Glutamatergic neuron (in vitro differentiated cells): ENCODE results near the gene MGRN1. TPM values are rescaled to one million over a fixed set of nuclear protein-coding genes. Genes with fewer than 3 reads are reported as not detected.

Source experiments
- DNase-seq: peaks from one replicate; pipeline ENCODE4 v3.0.0; 2022
- H3K27ac Mint-ChIP-seq: one replicate; pipeline ENCODE4 v1.8.0; 2020; ENCODE audit warnings: mild to moderate bottlenecking, mixed read lengths, inconsistent platforms; ENCODE audit not compliant: unreplicated experiment
- H3K27me3 Mint-ChIP-seq: one replicate; pipeline ENCODE4 v1.8.0; 2020; ENCODE audit warnings: mild to moderate bottlenecking, moderate library complexity, mixed read lengths, inconsistent platforms; ENCODE audit not compliant: unreplicated experiment
- H3K36me3 Mint-ChIP-seq: one replicate; pipeline ENCODE4 v1.8.0; 2020; ENCODE audit warnings: mild to moderate bottlenecking, mixed read lengths, inconsistent platforms; ENCODE audit not compliant: unreplicated experiment
- H3K4me1 Mint-ChIP-seq: one replicate; pipeline ENCODE4 v1.8.0; 2020; ENCODE audit warnings: mild to moderate bottlenecking, low read depth, mixed read lengths, inconsistent platforms; ENCODE audit not compliant: unreplicated experiment
- H3K4me3 Mint-ChIP-seq: one replicate; pipeline ENCODE4 v1.8.0; 2020; ENCODE audit warnings: mild to moderate bottlenecking, mixed read lengths, inconsistent platforms; ENCODE audit not compliant: unreplicated experiment
- H3K9me3 Mint-ChIP-seq: one replicate; pipeline ENCODE4 v1.8.0; 2020; ENCODE audit warnings: mild to moderate bottlenecking, moderate library complexity, mixed read lengths, inconsistent platforms; ENCODE audit not compliant: unreplicated experiment
- total RNA-seq: library from RNA; stranded (reverse); fragmentation: NEBNext Ultra II Directional; extraction: Animal tissue kit (Norgen Biotek cat#: 25700); gene quantifications from one replicate; pipeline ENCODE4 v1.2.1, GENCODE V29; 2021; ENCODE audit not compliant: unreplicated experiment
- TF ChIP-seq, protein P1 (sequence below): fragments of 200-600 bp; sonication (generic); IDR thresholded peaks from one replicate; pipeline ENCODE4 v1.5.0; 2021; ENCODE audit not compliant: partially characterized antibody, unreplicated experiment

The MGRN1 gene
- total RNA-seq, 1 donor from 2014 or later = 150 TPM

DNA sequence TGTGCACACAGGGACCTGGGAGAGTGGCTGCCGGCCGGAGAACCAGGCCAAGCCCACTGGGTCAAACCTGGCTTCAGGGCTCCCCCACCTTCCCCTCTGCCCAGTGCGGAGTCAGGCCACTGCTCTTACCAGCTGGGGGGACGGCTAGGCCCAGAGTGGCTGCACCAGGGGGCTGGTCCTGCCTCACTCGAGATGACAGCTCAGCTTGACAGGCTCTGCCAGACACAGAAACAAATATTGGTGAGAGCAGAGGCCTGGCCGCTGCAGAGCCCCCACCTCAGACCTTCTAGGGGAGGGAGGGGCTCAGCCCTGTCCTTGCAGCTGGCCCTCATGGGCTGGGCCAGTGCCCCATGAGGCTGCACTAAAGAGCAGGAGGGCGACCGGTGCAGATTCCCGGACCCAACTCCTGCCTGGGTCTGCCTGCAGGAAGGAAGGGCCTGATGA is 73.2 kb downstream of the MGRN1 start:
- Mint-ChIP-seq H3K27ac (no peak overlapping the region), H3K36me3 (peaks cover 7% of the 10 kb centered on the region), H3K4me1 (no peaks in the 10 kb centered on the region), H3K27me3 (peaks cover 10% of the 10 kb centered on the region), H3K9me3 (peaks cover 13% of the 10 kb centered on the region), H3K4me3 (no peak overlapping the region)
- no peak for DNase-seq
- TF ChIP-seq, protein P1, sequence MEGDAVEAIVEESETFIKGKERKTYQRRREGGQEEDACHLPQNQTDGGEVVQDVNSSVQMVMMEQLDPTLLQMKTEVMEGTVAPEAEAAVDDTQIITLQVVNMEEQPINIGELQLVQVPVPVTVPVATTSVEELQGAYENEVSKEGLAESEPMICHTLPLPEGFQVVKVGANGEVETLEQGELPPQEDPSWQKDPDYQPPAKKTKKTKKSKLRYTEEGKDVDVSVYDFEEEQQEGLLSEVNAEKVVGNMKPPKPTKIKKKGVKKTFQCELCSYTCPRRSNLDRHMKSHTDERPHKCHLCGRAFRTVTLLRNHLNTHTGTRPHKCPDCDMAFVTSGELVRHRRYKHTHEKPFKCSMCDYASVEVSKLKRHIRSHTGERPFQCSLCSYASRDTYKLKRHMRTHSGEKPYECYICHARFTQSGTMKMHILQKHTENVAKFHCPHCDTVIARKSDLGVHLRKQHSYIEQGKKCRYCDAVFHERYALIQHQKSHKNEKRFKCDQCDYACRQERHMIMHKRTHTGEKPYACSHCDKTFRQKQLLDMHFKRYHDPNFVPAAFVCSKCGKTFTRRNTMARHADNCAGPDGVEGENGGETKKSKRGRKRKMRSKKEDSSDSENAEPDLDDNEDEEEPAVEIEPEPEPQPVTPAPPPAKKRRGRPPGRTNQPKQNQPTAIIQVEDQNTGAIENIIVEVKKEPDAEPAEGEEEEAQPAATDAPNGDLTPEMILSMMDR = no peak

DNA sequence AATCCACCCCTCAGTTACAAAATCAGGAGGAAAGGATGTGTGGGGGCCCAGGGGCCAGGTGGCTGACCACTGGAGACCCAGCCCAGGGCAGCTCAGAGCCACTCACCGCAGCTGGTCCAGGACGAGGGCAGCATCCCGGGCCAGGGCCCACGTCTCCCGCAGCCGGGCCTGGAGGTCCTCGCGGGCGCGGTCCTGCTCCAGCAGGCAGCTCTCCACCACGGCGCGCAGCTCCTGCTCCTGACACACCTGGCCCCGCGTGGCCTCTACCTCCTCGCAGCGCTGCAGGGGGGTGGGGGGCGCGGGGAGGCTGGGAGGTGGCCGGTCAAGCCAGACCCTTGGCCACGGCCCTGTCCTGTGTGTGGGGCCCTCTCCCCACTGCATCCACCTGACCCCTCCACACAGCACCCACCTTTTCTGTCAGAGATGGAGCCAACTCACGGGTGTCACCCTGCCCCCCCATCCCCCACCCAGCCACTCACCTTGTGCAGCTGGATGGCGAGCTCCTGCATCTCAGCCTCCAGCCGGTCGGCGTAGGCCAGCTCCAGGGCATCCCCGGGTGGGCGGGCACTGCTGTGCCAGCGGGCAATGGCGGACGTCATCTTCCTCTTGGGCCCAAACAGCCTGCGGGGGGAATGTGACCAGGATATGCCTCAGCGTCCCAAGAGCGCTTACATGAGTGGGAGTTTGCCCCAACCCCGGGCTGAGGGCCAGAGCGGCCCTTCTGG is 73.9 kb downstream of the MGRN1 start:
- Mint-ChIP-seq H3K27ac (no peak overlapping the region), H3K9me3 (peaks cover 13% of the 10 kb centered on the region), H3K4me3 (no peak overlapping the region), H3K4me1 (no peaks in the 10 kb centered on the region), H3K36me3 (peaks cover 7% of the 10 kb centered on the region), H3K27me3 (peaks cover 10% of the 10 kb centered on the region)
- TF ChIP-seq, protein P1 = no peak
- no peak for DNase-seq

DNA sequence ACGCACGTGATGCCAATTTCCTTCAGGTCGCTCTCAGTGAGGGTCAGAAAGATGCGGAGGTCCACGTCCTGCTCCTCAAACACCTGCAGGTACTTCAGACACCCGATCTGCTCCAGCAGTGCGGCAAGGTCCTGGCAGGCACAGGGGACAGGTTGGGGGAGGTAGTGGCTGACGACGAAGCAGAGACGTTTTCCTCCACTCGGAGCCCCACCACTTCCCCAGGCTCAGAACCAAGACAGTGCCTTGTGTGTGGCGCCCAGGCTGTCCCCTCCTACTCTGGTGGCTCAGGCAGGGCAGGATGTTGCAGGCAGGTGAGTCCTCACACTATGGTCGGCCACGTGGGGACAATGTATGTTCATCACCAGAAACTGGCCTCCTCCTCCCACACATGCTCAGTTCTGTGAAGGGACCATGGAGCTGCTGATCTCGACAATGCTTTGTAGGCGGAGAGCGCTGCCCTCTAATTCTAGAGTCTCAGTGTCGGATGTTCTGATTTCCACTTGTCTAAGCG is 74.5 kb downstream of the MGRN1 start:
- Mint-ChIP-seq H3K4me3 (no peak overlapping the region), H3K4me1 (no peaks in the 10 kb centered on the region), H3K36me3 (peaks cover 7% of the 10 kb centered on the region), H3K27me3 (peaks cover 10% of the 10 kb centered on the region), H3K9me3 (peaks cover 13% of the 10 kb centered on the region), H3K27ac (no peak overlapping the region)
- DNase-seq = no peak
- TF ChIP-seq, protein P1 = no peak

DNA sequence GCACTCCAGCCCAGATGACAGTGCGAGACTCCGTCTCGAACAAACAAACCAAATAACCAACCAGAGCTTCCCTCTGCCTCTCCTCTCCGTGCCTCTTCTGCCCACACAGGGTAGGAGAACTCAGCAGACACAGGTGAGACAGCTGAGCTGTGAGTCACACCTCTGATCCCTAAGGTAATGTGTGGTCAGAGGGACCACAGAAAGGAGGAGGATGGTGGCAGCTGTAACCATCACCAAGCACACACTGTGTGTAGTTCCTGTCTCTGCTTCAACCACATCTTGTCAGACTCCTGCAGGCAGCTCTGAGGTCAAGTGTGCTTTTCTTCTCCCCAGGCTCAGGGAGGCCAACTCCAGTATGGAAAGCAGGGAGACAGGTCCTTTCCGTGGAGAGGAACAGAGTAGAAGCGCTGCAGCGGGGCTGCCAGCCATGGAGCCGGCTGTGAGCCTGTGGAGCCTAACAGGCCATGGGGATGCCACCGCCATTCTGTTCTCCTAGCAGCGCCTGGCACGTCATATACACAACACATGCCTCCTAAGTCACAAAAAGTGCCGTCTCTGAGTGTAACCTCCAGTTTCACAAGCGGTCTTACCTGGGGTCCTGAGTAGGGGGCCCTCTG is 75.9 kb downstream of the MGRN1 start:
- H3K4me1 Mint-ChIP-seq = peaks cover 2% of the 10 kb centered on the region

More for the DNA sequence above, 75.9 kb downstream of the MGRN1 start:
- H3K27me3 Mint-ChIP-seq = peaks cover 7% of the 10 kb centered on the region
- H3K4me3 Mint-ChIP-seq = no peak overlapping the region
- peaks cover 8% of the 10 kb centered on the region for H3K9me3 Mint-ChIP-seq
- DNase-seq = no peak
- peaks cover 7% of the 10 kb centered on the region for H3K36me3 Mint-ChIP-seq
- TF ChIP-seq, protein P1 = no peak
- H3K27ac Mint-ChIP-seq = no peak overlapping the region
